H9 (cell line): ENCODE results near the gene TMEM213. TPM values are rescaled to one million over a fixed set of nuclear protein-coding genes. Genes with fewer than 3 reads are reported as not detected.

Source experiments
- DNase-seq: peaks from one replicate; pipeline ENCODE4 v3.0.0-alpha.2; 2017
- H2AFZ ChIP-seq: one replicate; pipeline ENCODE4 v1.6.1; 2013; ENCODE audit warnings: mild to moderate bottlenecking, low read length, control low read depth, moderate library complexity
- H2AK5ac ChIP-seq: 2 replicates; pipeline ENCODE4 v1.6.1; 2013; ENCODE audit warnings: low read length, control low read depth, mixed read lengths; ENCODE audit not compliant: insufficient read length
- H2BK120ac ChIP-seq: one replicate; pipeline ENCODE4 v1.6.1; 2013; ENCODE audit warnings: low read depth, mild to moderate bottlenecking, low read length, control low read depth, inconsistent platforms; ENCODE audit not compliant: poor library complexity, severe bottlenecking
- H2BK12ac ChIP-seq: 2 replicates; pipeline ENCODE4 v1.6.1; 2013; ENCODE audit warnings: low read length, control low read depth, mixed read lengths, low read depth; ENCODE audit not compliant: insufficient read length
- H2BK15ac ChIP-seq: 2 replicates; pipeline ENCODE4 v1.6.1; 2013; ENCODE audit warnings: low read depth, low read length, control low read depth
- H2BK20ac ChIP-seq: one replicate; pipeline ENCODE4 v1.6.1; 2013; ENCODE audit warnings: low read depth, mild to moderate bottlenecking, low read length, control low read depth, inconsistent platforms; ENCODE audit not compliant: poor library complexity, severe bottlenecking
- H2BK5ac ChIP-seq: 2 replicates; pipeline ENCODE4 v1.6.1; 2013; ENCODE audit warnings: low read length, control low read depth, mixed read lengths; ENCODE audit not compliant: insufficient read length
- H3K14ac ChIP-seq: 2 replicates; pipeline ENCODE4 v1.6.1; 2013; ENCODE audit warnings: low read length, control low read depth; ENCODE audit not compliant: insufficient read depth
- H3K18ac ChIP-seq: 2 replicates; pipeline ENCODE4 v1.6.1; 2013; ENCODE audit warnings: low read depth, mild to moderate bottlenecking, mixed read lengths, low read length, control low read depth; ENCODE audit not compliant: insufficient read length
- H3K23ac ChIP-seq: 2 replicates; pipeline ENCODE4 v1.6.1; 2013; ENCODE audit warnings: low read length, control low read depth, mixed read lengths, low read depth; ENCODE audit not compliant: insufficient read length
- H3K23me2 ChIP-seq: 2 replicates; pipeline ENCODE4 v1.6.1; 2013; ENCODE audit warnings: low read depth, mild to moderate bottlenecking, mixed read lengths, low read length, control low read depth; ENCODE audit not compliant: insufficient read length, poor library complexity, severe bottlenecking
- H3K27ac ChIP-seq: 2 replicates; pipeline ENCODE4 v1.5.1; 2013; ENCODE audit warnings: low read length, control low read depth, mixed read lengths, low read depth; ENCODE audit not compliant: insufficient read length
- H3K27me3 ChIP-seq: 2 replicates; pipeline ENCODE4 v1.6.1; 2013; ENCODE audit warnings: low read length, control low read depth, inconsistent platforms; ENCODE audit not compliant: insufficient read depth
- H3K4ac ChIP-seq: 2 replicates; pipeline ENCODE4 v1.6.1; 2013; ENCODE audit warnings: low read depth, mild to moderate bottlenecking, control low read depth, inconsistent platforms, low read length, moderate library complexity
- H3K4me1 ChIP-seq: 2 replicates; pipeline ENCODE4 v1.6.1; 2013; ENCODE audit warnings: low read length, control low read depth, inconsistent platforms; ENCODE audit not compliant: insufficient read depth
- H3K4me2 ChIP-seq: 2 replicates; pipeline ENCODE4 v1.6.1; 2013; ENCODE audit warnings: low read length, control low read depth, mixed read lengths; ENCODE audit not compliant: insufficient read length, insufficient read depth
- H3K56ac ChIP-seq: 2 replicates; pipeline ENCODE4 v1.6.1; 2013; ENCODE audit warnings: low read depth, mild to moderate bottlenecking, mixed read lengths, low read length, control low read depth; ENCODE audit not compliant: insufficient read length
- H3K79me1 ChIP-seq: 2 replicates; pipeline ENCODE4 v1.6.1; 2013; ENCODE audit warnings: low read depth, mild to moderate bottlenecking, moderate library complexity, low read length, control low read depth, inconsistent platforms; ENCODE audit not compliant: insufficient read depth, poor library complexity, severe bottlenecking
- H3K79me2 ChIP-seq: 2 replicates; pipeline ENCODE4 v1.6.1; 2013; ENCODE audit warnings: low read length, control low read depth, inconsistent platforms; ENCODE audit not compliant: insufficient read depth
- H3K9ac ChIP-seq: 2 replicates; pipeline ENCODE4 v1.6.1; 2013; ENCODE audit warnings: low read length, control low read depth, mixed read lengths; ENCODE audit not compliant: insufficient read length; ENCODE audit errors: extremely low read depth
- H3K9me3 ChIP-seq: one replicate; pipeline ENCODE4 v1.6.1; 2013; ENCODE audit warnings: low read depth, low read length, inconsistent platforms; ENCODE audit not compliant: control insufficient read depth
- H3T11ph ChIP-seq: one replicate; pipeline ENCODE4 v1.6.1; 2013; ENCODE audit warnings: mild to moderate bottlenecking, low read length, control low read depth, inconsistent platforms
- H4K20me1 ChIP-seq: one replicate; pipeline ENCODE4 v1.6.1; 2013; ENCODE audit not compliant: control insufficient read depth, insufficient read length, insufficient read depth
- H4K5ac ChIP-seq: 2 replicates; pipeline ENCODE4 v1.6.1; 2013; ENCODE audit warnings: low read depth, mild to moderate bottlenecking, mixed read lengths, low read length, control low read depth; ENCODE audit not compliant: insufficient read length
- H4K8ac ChIP-seq: replicated peaks from 2 replicates; pipeline ENCODE4 v1.6.1; 2013; ENCODE audit warnings: low read length, control low read depth, mixed read lengths, low read depth; ENCODE audit not compliant: insufficient read length
- H4K91ac ChIP-seq: 2 replicates; pipeline ENCODE4 v1.6.1; 2013; ENCODE audit warnings: low read depth, mild to moderate bottlenecking, moderate library complexity, mixed read lengths, low read length, control low read depth; ENCODE audit not compliant: insufficient read length
- H3K27ac Mint-ChIP-seq, 3 experiments: 2 replicates in 2 of 3; 3 replicates in 1 of 3; pipeline ENCODE4 v1.8.0; 2020 to 2021; ENCODE audit warnings: mixed read lengths in 3 of 3, mild to moderate bottlenecking in 1 of 3, moderate library complexity in 1 of 3
- H3K27me3 Mint-ChIP-seq: 2 replicates; pipeline ENCODE4 v1.8.0; 2021; ENCODE audit warnings: low read depth, mild to moderate bottlenecking, moderate library complexity, mixed read lengths
- H3K36me3 Mint-ChIP-seq, 3 experiments: 2 replicates in 2 of 3; 3 replicates in 1 of 3; pipeline ENCODE4 v1.8.0; 2020 to 2021; ENCODE audit warnings: low read depth in 3 of 3, mixed read lengths in 3 of 3; ENCODE audit not compliant: insufficient read depth in 1 of 3
- H3K4me1 Mint-ChIP-seq, 2 experiments: 2 replicates each; pipeline ENCODE4 v1.8.0; 2020; ENCODE audit warnings: mixed read lengths in 2 of 2
- H3K4me3 Mint-ChIP-seq, 2 experiments: 2 replicates in 1 of 2; 3 replicates in 1 of 2; pipeline ENCODE4 v1.8.0; 2020 to 2021; ENCODE audit warnings: mild to moderate bottlenecking in 2 of 2, mixed read lengths in 2 of 2, moderate library complexity in 1 of 2
- H3K9me3 Mint-ChIP-seq, 2 experiments: 2 replicates in 1 of 2; 3 replicates in 1 of 2; pipeline ENCODE4 v1.8.0; 2020; ENCODE audit warnings: mild to moderate bottlenecking in 2 of 2, mixed read lengths in 2 of 2, moderate library complexity in 1 of 2
- WGBS: extraction: QIAGEN DNeasy Blood & Tissue Kit; methylation state at CpG from one replicate; pipeline ENCODE4 v1.1.7; 2013; ENCODE audit warnings: missing lambda C conversion rate, low lambda C conversion rate, mixed read lengths; ENCODE audit not compliant: insufficient read length; ENCODE audit errors: extremely low coverage; 5-methylcytosine and 5-hydroxymethylcytosine counted together
- total RNA-seq: library from RNA; stranded (reverse); gene quantifications from 2 replicates; pipeline ENCODE4 v1.2.1, GENCODE V29; 2021
- TF ChIP-seq, protein P1 (sequence below): fragments of 200-600 bp; sonication (generic); conservative IDR thresholded peaks from 3 replicates; pipeline ENCODE4 v1.8.0; 2021; ENCODE audit warnings: antibody characterized with exemption, mild to moderate bottlenecking

TMEM213 gene
- total RNA-seq, 1 experiment from 2014 or later, result 0.22 TPM

DNA sequence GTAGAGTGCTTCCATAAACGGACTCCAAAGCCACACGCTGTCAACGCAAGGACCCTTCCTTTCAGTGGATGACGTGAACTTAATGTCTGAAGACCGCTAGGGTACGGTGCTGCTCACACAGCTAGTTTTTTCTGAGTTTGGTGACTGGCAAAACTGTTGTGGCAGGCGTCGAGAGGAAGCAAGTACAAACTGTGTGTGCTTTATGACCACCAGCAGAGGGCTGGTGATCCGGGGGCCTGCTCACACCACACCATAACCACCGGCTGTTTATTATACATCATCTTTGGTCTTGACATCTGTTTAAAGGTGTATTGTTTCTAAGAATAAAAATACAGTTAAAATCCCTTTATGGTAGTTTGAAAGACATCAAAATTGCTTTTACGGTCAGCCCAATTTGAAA, 37.3 kb downstream of the TMEM213 start:
- Histone ChIP-seq H3K56ac (no peak overlapping the region), H3K4me1 (no peaks in the 10 kb centered on the region), H2BK15ac (no peak overlapping the region), H2BK12ac (no peak overlapping the region), H2AK5ac (no peak overlapping the region), H3K4ac (no peak overlapping the region), H3K9me3 (no peaks in the 10 kb centered on the region), H3K23ac (no peak overlapping the region), H3K27me3 (no peaks in the 10 kb centered on the region), H4K91ac (no peak overlapping the region), H2BK20ac (no peak overlapping the region), H3K23me2 (no peaks in the 10 kb centered on the region), H2BK5ac (no peak overlapping the region), H2AFZ (no peak overlapping the region), H3K9ac (no peak overlapping the region), H3K18ac (no peak overlapping the region), H4K8ac (no peak overlapping the region), H4K20me1 (no peaks in the 10 kb centered on the region), H3K4me2 (no peak overlapping the region), H2BK120ac (no peak overlapping the region), H4K5ac (no peak overlapping the region), H3K14ac (no peak overlapping the region), H3K79me1 (no peaks in the 10 kb centered on the region), H3T11ph (no peak overlapping the region), H3K79me2 (no peaks in the 10 kb centered on the region), H3K27ac (no peak overlapping the region)
- H3K27ac Mint-ChIP-seq, result no peak overlapping the region
- no peak overlapping the region for H3K4me3 Mint-ChIP-seq
- DNase-seq, result no peak
- peaks cover 8 to 32% (median 15%) of the 10 kb centered on the region in 3 experiments; a peak in 5 of 7 replicates for H3K36me3 Mint-ChIP-seq
- H3K27me3 Mint-ChIP-seq, result no peaks in the 10 kb centered on the region
- H3K4me1 Mint-ChIP-seq, result peaks cover 4% of the 10 kb centered on the region in 2 experiments; a peak in 1 of 4 replicates
- TF ChIP-seq, protein P1, sequence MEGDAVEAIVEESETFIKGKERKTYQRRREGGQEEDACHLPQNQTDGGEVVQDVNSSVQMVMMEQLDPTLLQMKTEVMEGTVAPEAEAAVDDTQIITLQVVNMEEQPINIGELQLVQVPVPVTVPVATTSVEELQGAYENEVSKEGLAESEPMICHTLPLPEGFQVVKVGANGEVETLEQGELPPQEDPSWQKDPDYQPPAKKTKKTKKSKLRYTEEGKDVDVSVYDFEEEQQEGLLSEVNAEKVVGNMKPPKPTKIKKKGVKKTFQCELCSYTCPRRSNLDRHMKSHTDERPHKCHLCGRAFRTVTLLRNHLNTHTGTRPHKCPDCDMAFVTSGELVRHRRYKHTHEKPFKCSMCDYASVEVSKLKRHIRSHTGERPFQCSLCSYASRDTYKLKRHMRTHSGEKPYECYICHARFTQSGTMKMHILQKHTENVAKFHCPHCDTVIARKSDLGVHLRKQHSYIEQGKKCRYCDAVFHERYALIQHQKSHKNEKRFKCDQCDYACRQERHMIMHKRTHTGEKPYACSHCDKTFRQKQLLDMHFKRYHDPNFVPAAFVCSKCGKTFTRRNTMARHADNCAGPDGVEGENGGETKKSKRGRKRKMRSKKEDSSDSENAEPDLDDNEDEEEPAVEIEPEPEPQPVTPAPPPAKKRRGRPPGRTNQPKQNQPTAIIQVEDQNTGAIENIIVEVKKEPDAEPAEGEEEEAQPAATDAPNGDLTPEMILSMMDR, result peak; percentile 39; the same call in 2 of the 3 replicates
- WGBS, result no CpG with 5 or more reads among the region's 11 CpGs
- H3K9me3 Mint-ChIP-seq, result no peaks in the 10 kb centered on the region
